ENCODE measurements around the gene THRSP.
A peak's percentile ranks its signal among the peaks of the same experiment; 100 is the strongest.
"Not testable (repeated sequence)": the region's sequence is repeated elsewhere in the genome, so short reads cannot be mapped to it uniquely, and the experiment has no call there.

Gene THRSP

GRCh38 chr11:78039391-78039918, 24.2 kb upstream of the THRSP start:
- no peak for DNase-seq (ENCODE audit: low spot score)

- DNase-seq (ENCODE audit: low spot score), result peak; percentile 91
These were observed 23.6 kb upstream of the THRSP start for GRCh38 chr11:78039919-78040671.

GRCh38 chr11:78040691-78041379, 22.8 kb upstream of the THRSP start:
- no peak for DNase-seq (ENCODE audit: low spot score)

GRCh38 chr11:78041380-78041719, 22.3 kb upstream of the THRSP start:
- DNase-seq (ENCODE audit: low spot score), result not testable (repeated sequence)

GRCh38 chr11:78041843-78042440, 21.7 kb upstream of the THRSP start:
- no peak for DNase-seq (ENCODE audit: low spot score)

- DNase-seq (ENCODE audit: low spot score), result no peak
These were observed 19.0 kb upstream of the THRSP start for GRCh38 chr11:78044706-78045105.

- peak; percentile 85 for DNase-seq (ENCODE audit: low spot score)
These were observed 17.7 kb upstream of the THRSP start for GRCh38 chr11:78045851-78046485.

GRCh38 chr11:78046486-78046854, 17.2 kb upstream of the THRSP start:
- no peak for DNase-seq (ENCODE audit: low spot score)

- no peak for DNase-seq (ENCODE audit: low spot score)
These were observed 15.1 kb upstream of the THRSP start for GRCh38 chr11:78048561-78048960.

- DNase-seq (ENCODE audit: low spot score), result no peak
These were observed 14.3 kb upstream of the THRSP start for GRCh38 chr11:78049348-78049747.

GRCh38 chr11:78050964-78051831, 12.5 kb upstream of the THRSP start:
- DNase-seq (ENCODE audit: low spot score), result peak; percentile 69

GRCh38 chr11:78054971-78055370, 8.7 kb upstream of the THRSP start:
- no peak for DNase-seq (ENCODE audit: low spot score)

- no peak for DNase-seq (ENCODE audit: low spot score)
These were observed 7.6 kb upstream of the THRSP start for GRCh38 chr11:78056093-78056492.

- no peak for DNase-seq (ENCODE audit: low spot score)
These were observed 6.1 kb upstream of the THRSP start for GRCh38 chr11:78057462-78058055.

GRCh38 chr11:78059749-78060328, 3.8 kb upstream of the THRSP start:
- not testable (repeated sequence) for DNase-seq (ENCODE audit: low spot score)

GRCh38 chr11:78060533-78060932, 3.1 kb upstream of the THRSP start:
- DNase-seq (ENCODE audit: low spot score), result no peak

GRCh38 chr11:78061088-78061920, 2.4 kb upstream of the THRSP start:
- no peak for DNase-seq (ENCODE audit: low spot score)

GRCh38 chr11:78061921-78062311, 1.7 kb upstream of the THRSP start:
- no peak for DNase-seq (ENCODE audit: low spot score)

GRCh38 chr11:78062671-78063070, 990 bp upstream of the THRSP start:
- DNase-seq (ENCODE audit: low spot score), result no peak

- no peak for DNase-seq (ENCODE audit: low spot score)
These were observed 1.5 kb downstream of the THRSP start for GRCh38 chr11:78065203-78065602.

All from hepatic stellate cell (primary cell).